Subcutaneous adipose tissue (tissue), 4 donors: Measurements from ENCODE around the gene PPP3R1. TPM values are rescaled to one million over a fixed set of nuclear protein-coding genes. Genes with fewer than 3 reads are reported as not detected.

Experiments used
- CTCF ChIP-seq: fragments of 450-650 bp; IDR thresholded peaks from one replicate; pipeline ENCODE4 v1.5.1; 2016; ENCODE audit warnings: low read depth, mild to moderate bottlenecking, control low read depth, antibody characterized with exemption, moderate library complexity
- total RNA-seq, 4 donors: library from RNA; depleted of rRNA; stranded (reverse); fragments of >200 nt; gene quantifications; one replicate each; pipeline ENCODE4 v1.1.0, GENCODE V29; 2016

The PPP3R1 gene
- total RNA-seq, 4 donors from 2014 or later = 68.6 to 86.3 (median 70.1) TPM

- no peak for TF ChIP-seq CTCF
Measured at GRCh38 chr2:68291314-68291713, 39.0 kb upstream of the PPP3R1 start.

GRCh38 chr2:68290901-68291300 is 38.6 kb upstream of the PPP3R1 start:
- TF ChIP-seq CTCF = no peak

GRCh38 chr2:68287580-68288441 is 35.5 kb upstream of the PPP3R1 start:
- no peak for TF ChIP-seq CTCF

- no peak for TF ChIP-seq CTCF
Measured at GRCh38 chr2:68284896-68285295, 32.6 kb upstream of the PPP3R1 start.

GRCh38 chr2:68283419-68283812 is 31.1 kb upstream of the PPP3R1 start:
- TF ChIP-seq CTCF = no peak

GRCh38 chr2:68282811-68283418 is 30.6 kb upstream of the PPP3R1 start:
- no peak for TF ChIP-seq CTCF

GRCh38 chr2:68280796-68281195 is 28.5 kb upstream of the PPP3R1 start:
- no peak for TF ChIP-seq CTCF
